GM21786 (cell line): ENCODE measurements around the gene MAN1A1.

Experiments used
- ATAC-seq: cut with Tn5 transposase; IDR thresholded peaks from one replicate; pipeline ENCODE4 v1.9.1; 2021; ENCODE audit not compliant: unreplicated experiment

Gene MAN1A1

GRCh38 chr6:119204719-119205118 lies 144.8 kb downstream of the MAN1A1 start:
- ATAC-seq = no peak

GRCh38 chr6:119201480-119201879 lies 148.1 kb downstream of the MAN1A1 start:
- ATAC-seq = no peak

GRCh38 chr6:119200512-119201175 lies 148.9 kb downstream of the MAN1A1 start:
- ATAC-seq = no peak

- no peak for ATAC-seq
Measured at GRCh38 chr6:119197271-119197670, 152.3 kb downstream of the MAN1A1 start.

- ATAC-seq = no peak
Measured at GRCh38 chr6:119196715-119197114, 152.8 kb downstream of the MAN1A1 start.

GRCh38 chr6:119195848-119196247 lies 153.7 kb downstream of the MAN1A1 start:
- no peak for ATAC-seq

- no peak for ATAC-seq
Measured at GRCh38 chr6:119195204-119195603, 154.4 kb downstream of the MAN1A1 start.

GRCh38 chr6:119193707-119194106 lies 155.9 kb downstream of the MAN1A1 start:
- no peak for ATAC-seq

GRCh38 chr6:119192200-119192599 lies 157.4 kb downstream of the MAN1A1 start:
- no peak for ATAC-seq

GRCh38 chr6:119190176-119190575 lies 159.4 kb downstream of the MAN1A1 start:
- no peak for ATAC-seq

GRCh38 chr6:119189498-119189897 lies 160.1 kb downstream of the MAN1A1 start:
- ATAC-seq = no peak

- ATAC-seq = no peak
Measured at GRCh38 chr6:119187596-119187995, 162.0 kb downstream of the MAN1A1 start.

GRCh38 chr6:119186490-119186889 lies 163.1 kb downstream of the MAN1A1 start:
- no peak for ATAC-seq

- ATAC-seq = no peak
Measured at GRCh38 chr6:119184008-119184648, 165.4 kb downstream of the MAN1A1 start.

- no peak for ATAC-seq
Measured at GRCh38 chr6:119183457-119183856, 166.1 kb downstream of the MAN1A1 start.

- ATAC-seq = no peak
Measured at GRCh38 chr6:119182875-119183274, 166.7 kb downstream of the MAN1A1 start.

GRCh38 chr6:119182216-119182803 lies 167.3 kb downstream of the MAN1A1 start:
- ATAC-seq = no peak

- ATAC-seq = no peak
Measured at GRCh38 chr6:119181046-119181445, 168.5 kb downstream of the MAN1A1 start.

GRCh38 chr6:119179842-119180241 lies 169.7 kb downstream of the MAN1A1 start:
- ATAC-seq = no peak

GRCh38 chr6:119179062-119179461 lies 170.5 kb downstream of the MAN1A1 start:
- no peak for ATAC-seq

GRCh38 chr6:119176445-119176844 lies 173.1 kb downstream of the MAN1A1 start:
- no peak for ATAC-seq
